HEK293 (cell line): ENCODE results near the gene ANXA4.

ENCODE experiments used
- CTCF ChIA-PET: fragments of 350-600 bp; formaldehyde crosslinking; extraction: SDS; loops from one replicate; lab custom pipeline; 2021; ENCODE audit warnings: antibody characterized with exemption; lab: Yijun Ruan, JAX
- POLR2A ChIA-PET: fragments of 300-600 bp; formaldehyde crosslinking; extraction: SDS; loops from one replicate; lab custom pipeline; 2020; ENCODE audit warnings: antibody characterized with exemption, inconsistent platforms; lab: Yijun Ruan, JAX
- H3K27ac ChIP-seq: fragments of 200-500 bp; sonication (Bioruptor generic); 2 replicates; pipeline ENCODE4 v1.5.1; 2014; ENCODE audit warnings: low read depth, low read length, control low read depth, inconsistent platforms; ENCODE audit errors: extremely low read depth
- H3K36me3 ChIP-seq, 2 experiments: fragments of 200-500 bp in 1 of 2; sonication (Bioruptor generic) in 1 of 2; 1 replicate in 1 of 2; 2 replicates in 1 of 2; pipeline ENCODE4 v1.5.1; 2014 to 2017; ENCODE audit warnings: inconsistent platforms in 2 of 2, low read length in 2 of 2; ENCODE audit not compliant: control insufficient read depth in 2 of 2, insufficient read depth in 1 of 2
- H3K4me1 ChIP-seq: fragments of 200-500 bp; sonication (Bioruptor generic); 2 replicates; pipeline ENCODE4 v1.5.1; 2014; ENCODE audit warnings: mild to moderate bottlenecking, low read length, inconsistent platforms; ENCODE audit not compliant: control insufficient read depth, insufficient read depth
- H3K4me3 ChIP-seq: 2 replicates; pipeline ENCODE4 v1.5.1; 2011; ENCODE audit warnings: low read depth, mild to moderate bottlenecking, control low read depth, low read length, moderate library complexity
- H3K9me3 ChIP-seq: fragments of 200-500 bp; sonication (Bioruptor generic); 2 replicates; pipeline ENCODE4 v1.5.1; 2014; ENCODE audit warnings: low read depth, low read length, inconsistent platforms; ENCODE audit not compliant: control insufficient read depth, insufficient read depth
- GLIS1 ChIP-seq: fragments of 450-650 bp; formaldehyde crosslinking; IDR thresholded peaks from 2 replicates; pipeline ENCODE4 v1.5.1; 2016; ENCODE audit warnings: missing biosample characterization, missing genetic modification characterization
- SALL2 ChIP-seq: fragments of 450-650 bp; formaldehyde crosslinking; IDR thresholded peaks from 2 replicates; pipeline ENCODE4 v1.5.0; 2017; ENCODE audit warnings: missing biosample characterization, mild to moderate bottlenecking, missing genetic modification characterization, borderline replicate concordance
- ZBTB17 ChIP-seq: fragments of 450-650 bp; formaldehyde crosslinking; IDR thresholded peaks from 2 replicates; pipeline ENCODE4 v1.5.1; 2016; ENCODE audit warnings: missing biosample characterization, missing genetic modification characterization
- ZNF292 ChIP-seq: fragments of 450-650 bp; formaldehyde crosslinking; IDR thresholded peaks from 2 replicates; pipeline ENCODE4 v1.5.1; 2016; ENCODE audit warnings: low read depth, missing biosample characterization, missing genetic modification characterization, borderline replicate concordance
- ZNF302 ChIP-seq: fragments of 450-650 bp; formaldehyde crosslinking; IDR thresholded peaks from 2 replicates; pipeline ENCODE4 v1.5.1; 2016; ENCODE audit warnings: missing biosample characterization, missing genetic modification characterization, low read depth
- ZNF626 ChIP-seq: fragments of 450-650 bp; sonication (Bioruptor Pico); formaldehyde crosslinking; IDR thresholded peaks from 2 replicates; pipeline ENCODE4 v1.5.1; 2018; ENCODE audit warnings: missing biosample characterization, missing genetic modification characterization, inconsistent platforms
- ZNF677 ChIP-seq: fragments of 450-650 bp; IDR thresholded peaks from 2 replicates; pipeline ENCODE4 v1.5.0; 2018; ENCODE audit warnings: missing biosample characterization, mild to moderate bottlenecking, missing genetic modification characterization, moderate library complexity
- ZNF791 ChIP-seq: fragments of 450-650 bp; formaldehyde crosslinking; IDR thresholded peaks from 2 replicates; pipeline ENCODE4 v1.5.1; 2016; ENCODE audit warnings: missing biosample characterization, missing genetic modification characterization
- ZNF792 ChIP-seq: fragments of 450-650 bp; formaldehyde crosslinking; IDR thresholded peaks from 2 replicates; pipeline ENCODE4 v1.5.1; 2016; ENCODE audit warnings: missing biosample characterization, missing genetic modification characterization
- TF ChIP-seq, protein P1 (sequence below): fragments of 450-650 bp; formaldehyde crosslinking; conservative IDR thresholded peaks from 2 replicates; pipeline ENCODE4 v1.5.1; 2016; ENCODE audit warnings: low read depth, missing biosample characterization, missing genetic modification characterization
- TF ChIP-seq, protein P2 (sequence below): fragments of 450-650 bp; formaldehyde crosslinking; IDR thresholded peaks from 2 replicates; pipeline ENCODE4 v1.5.1; 2017; ENCODE audit warnings: missing biosample characterization, missing genetic modification characterization
- TF ChIP-seq, protein P3 (sequence below): fragments of 450-650 bp; formaldehyde crosslinking; IDR thresholded peaks from 2 replicates; pipeline ENCODE4 v1.5.1; 2016; ENCODE audit warnings: missing biosample characterization, missing genetic modification characterization
- TF ChIP-seq, protein P4 (sequence below): fragments of 450-650 bp; formaldehyde crosslinking; IDR thresholded peaks from 2 replicates; pipeline ENCODE4 v1.5.1; 2016; ENCODE audit warnings: missing biosample characterization, missing genetic modification characterization
- TF ChIP-seq, protein P5 (sequence below): fragments of 450-650 bp; formaldehyde crosslinking; IDR thresholded peaks from 2 replicates; pipeline ENCODE4 v1.5.1; 2016; ENCODE audit warnings: missing biosample characterization, missing genetic modification characterization

Gene ANXA4

DNA sequence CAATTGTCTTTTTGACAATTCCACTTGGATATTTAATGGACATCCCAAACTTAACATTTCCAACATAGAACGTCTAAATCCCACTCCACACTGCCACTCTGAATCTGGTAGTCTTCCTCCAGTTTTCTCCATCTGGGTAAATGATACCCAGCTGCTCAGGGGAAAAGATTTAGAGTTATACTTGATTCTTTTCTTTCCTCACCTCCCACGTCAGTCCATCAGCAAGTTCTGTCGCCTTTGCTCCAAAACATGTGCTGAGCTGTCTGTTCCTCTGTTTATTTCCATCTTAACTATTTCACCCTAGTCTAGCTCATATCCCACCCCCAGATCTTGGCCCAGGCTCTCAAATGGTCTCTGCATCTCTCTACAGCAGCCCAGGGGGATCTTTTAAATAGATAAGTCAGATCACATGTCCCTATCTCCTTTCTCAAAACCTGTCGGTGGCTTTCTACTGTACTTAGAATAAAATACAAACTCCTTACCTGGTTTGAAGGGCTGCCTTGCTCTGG, 44.2 kb downstream of the ANXA4 start (continued):
- TF ChIP-seq, protein P1, sequence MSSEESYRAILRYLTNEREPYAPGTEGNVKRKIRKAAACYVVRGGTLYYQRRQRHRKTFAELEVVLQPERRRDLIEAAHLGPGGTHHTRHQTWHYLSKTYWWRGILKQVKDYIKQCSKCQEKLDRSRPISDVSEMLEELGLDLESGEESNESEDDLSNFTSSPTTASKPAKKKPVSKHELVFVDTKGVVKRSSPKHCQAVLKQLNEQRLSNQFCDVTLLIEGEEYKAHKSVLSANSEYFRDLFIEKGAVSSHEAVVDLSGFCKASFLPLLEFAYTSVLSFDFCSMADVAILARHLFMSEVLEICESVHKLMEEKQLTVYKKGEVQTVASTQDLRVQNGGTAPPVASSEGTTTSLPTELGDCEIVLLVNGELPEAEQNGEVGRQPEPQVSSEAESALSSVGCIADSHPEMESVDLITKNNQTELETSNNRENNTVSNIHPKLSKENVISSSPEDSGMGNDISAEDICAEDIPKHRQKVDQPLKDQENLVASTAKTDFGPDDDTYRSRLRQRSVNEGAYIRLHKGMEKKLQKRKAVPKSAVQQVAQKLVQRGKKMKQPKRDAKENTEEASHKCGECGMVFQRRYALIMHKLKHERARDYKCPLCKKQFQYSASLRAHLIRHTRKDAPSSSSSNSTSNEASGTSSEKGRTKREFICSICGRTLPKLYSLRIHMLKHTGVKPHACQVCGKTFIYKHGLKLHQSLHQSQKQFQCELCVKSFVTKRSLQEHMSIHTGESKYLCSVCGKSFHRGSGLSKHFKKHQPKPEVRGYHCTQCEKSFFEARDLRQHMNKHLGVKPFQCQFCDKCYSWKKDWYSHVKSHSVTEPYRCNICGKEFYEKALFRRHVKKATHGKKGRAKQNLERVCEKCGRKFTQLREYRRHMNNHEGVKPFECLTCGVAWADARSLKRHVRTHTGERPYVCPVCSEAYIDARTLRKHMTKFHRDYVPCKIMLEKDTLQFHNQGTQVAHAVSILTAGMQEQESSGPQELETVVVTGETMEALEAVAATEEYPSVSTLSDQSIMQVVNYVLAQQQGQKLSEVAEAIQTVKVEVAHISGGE (tag by site-specific recombination) = no peak
- no peak for TF ChIP-seq GLIS1 (tag by site-specific recombination)
- no peak for TF ChIP-seq ZNF791 (tag by site-specific recombination)
- TF ChIP-seq, protein P2, sequence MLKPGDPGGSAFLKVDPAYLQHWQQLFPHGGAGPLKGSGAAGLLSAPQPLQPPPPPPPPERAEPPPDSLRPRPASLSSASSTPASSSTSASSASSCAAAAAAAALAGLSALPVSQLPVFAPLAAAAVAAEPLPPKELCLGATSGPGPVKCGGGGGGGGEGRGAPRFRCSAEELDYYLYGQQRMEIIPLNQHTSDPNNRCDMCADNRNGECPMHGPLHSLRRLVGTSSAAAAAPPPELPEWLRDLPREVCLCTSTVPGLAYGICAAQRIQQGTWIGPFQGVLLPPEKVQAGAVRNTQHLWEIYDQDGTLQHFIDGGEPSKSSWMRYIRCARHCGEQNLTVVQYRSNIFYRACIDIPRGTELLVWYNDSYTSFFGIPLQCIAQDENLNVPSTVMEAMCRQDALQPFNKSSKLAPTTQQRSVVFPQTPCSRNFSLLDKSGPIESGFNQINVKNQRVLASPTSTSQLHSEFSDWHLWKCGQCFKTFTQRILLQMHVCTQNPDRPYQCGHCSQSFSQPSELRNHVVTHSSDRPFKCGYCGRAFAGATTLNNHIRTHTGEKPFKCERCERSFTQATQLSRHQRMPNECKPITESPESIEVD = no peak
- no peak for TF ChIP-seq ZNF792 (tag by site-specific recombination)
- TF ChIP-seq, all 188 proteins: peak for 0

DNA sequence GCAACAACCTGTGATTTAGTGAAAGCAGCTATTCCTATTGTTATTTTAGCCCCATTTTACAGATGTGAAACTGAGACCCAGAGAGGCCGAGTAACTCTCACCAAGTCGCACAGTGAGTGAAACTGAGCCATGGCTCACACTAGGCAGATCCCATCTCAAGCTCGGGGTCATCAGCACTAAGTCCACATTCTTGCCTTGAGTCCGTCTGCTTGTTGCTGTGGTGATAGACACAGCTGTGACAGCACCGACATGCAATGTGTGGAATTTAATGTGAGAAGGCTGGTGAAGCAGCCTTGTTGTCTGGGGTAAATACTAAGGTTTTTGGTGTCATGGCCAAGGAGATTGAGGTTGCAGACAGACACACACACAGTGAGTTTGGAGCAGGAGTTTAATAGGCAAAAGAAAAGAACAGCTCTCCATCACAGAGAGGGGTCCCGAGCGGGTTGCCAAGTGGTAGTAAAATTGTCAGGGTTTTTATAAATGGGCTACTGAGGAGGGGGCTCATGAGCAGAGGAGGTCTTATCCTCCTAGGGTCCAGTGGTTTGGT, 47.3 kb downstream of the ANXA4 start:
- CTCF ChIA-PET = interaction anchor here (0.7 to 3.0 kb wide), 3 partner anchors 28 to 126 kb away, joined by 3 to 20 read pairs (median 16); no protein-coding TSS in a partner anchor
- 0 out of 2 replicates have a peak, but pooled peaks cover 4% of the 10 kb centered on the region for H3K4me1 ChIP-seq
- 0 out of 2 replicates have a peak, but pooled peaks have one; percentile 20 for TF ChIP-seq ZNF677 (tag by site-specific recombination)
- TF ChIP-seq, protein P3, sequence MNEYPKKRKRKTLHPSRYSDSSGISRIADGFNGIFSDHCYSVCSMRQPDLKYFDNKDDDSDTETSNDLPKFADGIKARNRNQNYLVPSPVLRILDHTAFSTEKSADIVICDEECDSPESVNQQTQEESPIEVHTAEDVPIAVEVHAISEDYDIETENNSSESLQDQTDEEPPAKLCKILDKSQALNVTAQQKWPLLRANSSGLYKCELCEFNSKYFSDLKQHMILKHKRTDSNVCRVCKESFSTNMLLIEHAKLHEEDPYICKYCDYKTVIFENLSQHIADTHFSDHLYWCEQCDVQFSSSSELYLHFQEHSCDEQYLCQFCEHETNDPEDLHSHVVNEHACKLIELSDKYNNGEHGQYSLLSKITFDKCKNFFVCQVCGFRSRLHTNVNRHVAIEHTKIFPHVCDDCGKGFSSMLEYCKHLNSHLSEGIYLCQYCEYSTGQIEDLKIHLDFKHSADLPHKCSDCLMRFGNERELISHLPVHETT (tag by site-specific recombination) = no peak
- TF ChIP-seq, all 188 proteins: peak for 1
- Histone ChIP-seq H3K9me3 (no peaks in the 10 kb centered on the region), H3K36me3 (peaks cover 0 to 4% of the 10 kb centered on the region in 2 experiments; a peak in 2 of 3 replicates), H3K27ac (no peak overlapping the region), H3K4me3 (no peak overlapping the region)
- POLR2A ChIA-PET = interaction anchor here (1.3 to 2.3 kb wide), 2 partner anchors 10 to 47 kb away, joined by 3 to 9 read pairs; partner anchors contain the start of gene ANXA4

DNA sequence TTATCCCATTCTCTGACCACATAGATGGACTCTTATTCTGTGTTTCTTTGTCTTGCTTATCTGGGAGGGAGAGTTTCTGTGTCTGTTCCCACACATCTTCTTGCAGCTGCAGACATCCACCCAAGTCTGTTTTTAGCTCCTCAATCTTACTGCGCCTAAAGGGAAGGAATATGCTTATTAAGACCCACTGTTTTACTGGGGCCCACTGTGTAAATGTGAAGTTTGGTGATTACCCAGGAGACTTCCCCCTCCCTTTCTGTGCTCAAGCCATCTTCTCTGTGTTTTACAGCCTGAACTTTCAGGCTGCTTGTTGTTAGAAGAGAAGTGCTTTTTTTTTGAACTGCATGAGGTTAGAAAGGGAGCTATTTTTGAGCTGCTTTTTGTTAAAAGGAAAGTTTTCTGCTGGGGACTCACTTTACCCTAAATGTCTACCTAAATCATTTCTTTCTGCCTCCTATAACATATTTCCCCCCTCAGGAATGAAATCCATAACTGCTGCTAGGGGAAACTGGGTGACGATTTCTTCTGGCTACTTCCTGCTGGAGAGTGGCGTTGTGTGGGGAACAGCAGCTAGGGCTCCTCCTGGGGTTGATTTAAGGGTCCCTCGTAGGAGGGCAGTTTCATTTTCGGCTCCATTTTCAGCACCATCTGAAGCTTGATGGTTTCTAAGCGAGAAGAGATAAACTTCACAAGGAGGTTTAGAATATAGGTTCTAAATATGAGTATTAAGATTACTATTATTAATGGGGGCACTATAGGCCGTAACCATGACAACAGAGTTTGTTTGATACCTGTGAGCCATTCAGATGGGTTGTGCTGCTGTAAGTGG, 48.1 kb downstream of the ANXA4 start:
- Histone ChIP-seq H3K4me3 (no peak overlapping the region), H3K36me3 (peaks cover 0 to 4% of the 10 kb centered on the region in 2 experiments; a peak in 2 of 3 replicates), H3K27ac (no peak overlapping the region), H3K9me3 (no peaks in the 10 kb centered on the region), H3K4me1 (0 out of 2 replicates have a peak, but pooled peaks cover 4% of the 10 kb centered on the region)
- POLR2A ChIA-PET = interaction anchor here (1.3 to 2.3 kb wide), 2 partner anchors 9 to 48 kb away, joined by 3 to 9 read pairs; partner anchors contain the start of gene ANXA4
- CTCF ChIA-PET = interaction anchor here (0.7 to 3.0 kb wide), 4 partner anchors 23 to 125 kb away, joined by 3 to 20 read pairs (median 10); no protein-coding TSS in a partner anchor
- TF ChIP-seq, protein P4, sequence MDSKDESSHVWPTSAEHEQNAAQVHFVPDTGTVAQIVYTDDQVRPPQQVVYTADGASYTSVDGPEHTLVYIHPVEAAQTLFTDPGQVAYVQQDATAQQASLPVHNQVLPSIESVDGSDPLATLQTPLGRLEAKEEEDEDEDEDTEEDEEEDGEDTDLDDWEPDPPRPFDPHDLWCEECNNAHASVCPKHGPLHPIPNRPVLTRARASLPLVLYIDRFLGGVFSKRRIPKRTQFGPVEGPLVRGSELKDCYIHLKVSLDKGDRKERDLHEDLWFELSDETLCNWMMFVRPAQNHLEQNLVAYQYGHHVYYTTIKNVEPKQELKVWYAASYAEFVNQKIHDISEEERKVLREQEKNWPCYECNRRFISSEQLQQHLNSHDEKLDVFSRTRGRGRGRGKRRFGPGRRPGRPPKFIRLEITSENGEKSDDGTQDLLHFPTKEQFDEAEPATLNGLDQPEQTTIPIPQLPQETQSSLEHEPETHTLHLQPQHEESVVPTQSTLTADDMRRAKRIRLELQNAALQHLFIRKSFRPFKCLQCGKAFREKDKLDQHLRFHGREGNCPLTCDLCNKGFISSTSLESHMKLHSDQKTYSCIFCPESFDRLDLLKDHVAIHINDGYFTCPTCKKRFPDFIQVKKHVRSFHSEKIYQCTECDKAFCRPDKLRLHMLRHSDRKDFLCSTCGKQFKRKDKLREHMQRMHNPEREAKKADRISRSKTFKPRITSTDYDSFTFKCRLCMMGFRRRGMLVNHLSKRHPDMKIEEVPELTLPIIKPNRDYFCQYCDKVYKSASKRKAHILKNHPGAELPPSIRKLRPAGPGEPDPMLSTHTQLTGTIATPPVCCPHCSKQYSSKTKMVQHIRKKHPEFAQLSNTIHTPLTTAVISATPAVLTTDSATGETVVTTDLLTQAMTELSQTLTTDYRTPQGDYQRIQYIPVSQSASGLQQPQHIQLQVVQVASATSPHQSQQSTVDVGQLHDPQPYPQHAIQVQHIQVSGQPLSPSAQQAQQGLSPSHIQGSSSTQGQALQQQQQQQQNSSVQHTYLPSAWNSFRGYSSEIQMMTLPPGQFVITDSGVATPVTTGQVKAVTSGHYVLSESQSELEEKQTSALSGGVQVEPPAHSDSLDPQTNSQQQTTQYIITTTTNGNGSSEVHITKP (tag by site-specific recombination) = peak; percentile 92
- TF ChIP-seq, protein P5, sequence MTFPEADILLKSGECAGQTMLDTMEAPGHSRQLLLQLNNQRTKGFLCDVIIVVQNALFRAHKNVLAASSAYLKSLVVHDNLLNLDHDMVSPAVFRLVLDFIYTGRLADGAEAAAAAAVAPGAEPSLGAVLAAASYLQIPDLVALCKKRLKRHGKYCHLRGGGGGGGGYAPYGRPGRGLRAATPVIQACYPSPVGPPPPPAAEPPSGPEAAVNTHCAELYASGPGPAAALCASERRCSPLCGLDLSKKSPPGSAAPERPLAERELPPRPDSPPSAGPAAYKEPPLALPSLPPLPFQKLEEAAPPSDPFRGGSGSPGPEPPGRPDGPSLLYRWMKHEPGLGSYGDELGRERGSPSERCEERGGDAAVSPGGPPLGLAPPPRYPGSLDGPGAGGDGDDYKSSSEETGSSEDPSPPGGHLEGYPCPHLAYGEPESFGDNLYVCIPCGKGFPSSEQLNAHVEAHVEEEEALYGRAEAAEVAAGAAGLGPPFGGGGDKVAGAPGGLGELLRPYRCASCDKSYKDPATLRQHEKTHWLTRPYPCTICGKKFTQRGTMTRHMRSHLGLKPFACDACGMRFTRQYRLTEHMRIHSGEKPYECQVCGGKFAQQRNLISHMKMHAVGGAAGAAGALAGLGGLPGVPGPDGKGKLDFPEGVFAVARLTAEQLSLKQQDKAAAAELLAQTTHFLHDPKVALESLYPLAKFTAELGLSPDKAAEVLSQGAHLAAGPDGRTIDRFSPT = no peak
- TF ChIP-seq ZNF302 = no peak
- TF ChIP-seq SALL2 (tag by site-specific recombination) = no peak
- no peak for TF ChIP-seq ZNF626 (tag by site-specific recombination)
- TF ChIP-seq ZBTB17 (tag by site-specific recombination) = peak; percentile 60; the same call in 1 of the 2 replicates
- TF ChIP-seq ZNF292 (tag by site-specific recombination) = no peak
